HepG2 (cell line): ENCODE results near the gene TCOF1. TPM values are rescaled to one million over a fixed set of nuclear protein-coding genes. Genes with fewer than 3 reads are reported as not detected.
A peak's percentile ranks its signal among the peaks of the same experiment; 100 is the strongest.

ENCODE experiments used
- ARHGAP35 ChIP-seq: sonication (generic); formaldehyde crosslinking; IDR thresholded peaks from 2 replicates; pipeline ENCODE4 v1.9.0; 2022; ENCODE audit warnings: mild to moderate bottlenecking, inconsistent platforms, moderate library complexity, missing genetic modification reagents, borderline replicate concordance
- ATM ChIP-seq: fragments of 450-650 bp; IDR thresholded peaks from 2 replicates; pipeline ENCODE4 v1.7.1; 2017; ENCODE audit warnings: mild to moderate bottlenecking, borderline replicate concordance
- CEBPB ChIP-seq: IDR thresholded peaks from 2 replicates; pipeline ENCODE4 v1.6.1; 2011; ENCODE audit warnings: low read depth, low read length, improper control_type of control experiment, borderline replicate concordance
- CHD2 ChIP-seq: IDR thresholded peaks from 2 replicates; pipeline ENCODE4 v1.6.1; 2011; ENCODE audit warnings: low read depth, low read length, improper control_type of control experiment
- CREB1 ChIP-seq, 2 experiments: fragments of 450-650 bp in 1 of 2; IDR thresholded peaks; 2 replicates each; pipeline ENCODE4 v1.6.1; 2016 to 2017; ENCODE audit warnings: control low read depth in 1 of 2, mild to moderate bottlenecking in 1 of 2, missing compliant biosample characterization in 1 of 2, missing genetic modification characterization in 1 of 2
- CREM ChIP-seq, 2 experiments: sonication (generic) in 1 of 2; formaldehyde crosslinking in 1 of 2; IDR thresholded peaks; 2 replicates each; pipeline versions ENCODE4 v1.4.0 to v1.6.1; 2016 to 2020; ENCODE audit warnings: antibody characterized with exemption in 1 of 2, mild to moderate bottlenecking in 1 of 2, missing genetic modification reagents in 1 of 2
- FIP1L1 ChIP-seq: fragments of 200-400 bp; formaldehyde crosslinking; IDR thresholded peaks from 2 replicates; pipeline ENCODE4 v1.6.1; 2018; ENCODE audit warnings: low read depth, mild to moderate bottlenecking, low read length, moderate library complexity, borderline replicate concordance; ENCODE audit not compliant: insufficient read depth
- NR2F1 ChIP-seq, 2 experiments: fragments of 450-650 bp in 1 of 2; formaldehyde crosslinking in 1 of 2; IDR thresholded peaks; 2 replicates each; pipeline versions ENCODE4 v1.5.0 to v1.6.1; 2016 to 2020; ENCODE audit warnings: mild to moderate bottlenecking in 1 of 2, missing compliant biosample characterization in 1 of 2, missing genetic modification reagents in 1 of 2, moderate library complexity in 1 of 2
- NR2F6 ChIP-seq, 2 experiments: IDR thresholded peaks; 2 replicates each; pipeline ENCODE4 v1.6.1; 2016; ENCODE audit warnings: antibody characterized with exemption in 1 of 2, mild to moderate bottlenecking in 1 of 2
- ONECUT2 ChIP-seq: sonication (generic); formaldehyde crosslinking; IDR thresholded peaks from 2 replicates; pipeline ENCODE4 v1.4.0; 2020; ENCODE audit warnings: missing genetic modification reagents
- PAWR ChIP-seq: sonication (generic); formaldehyde crosslinking; IDR thresholded peaks from 2 replicates; pipeline ENCODE4 v1.4.0; 2020; ENCODE audit warnings: missing genetic modification reagents, mild to moderate bottlenecking, borderline replicate concordance
- ZSCAN31 ChIP-seq: sonication (generic); formaldehyde crosslinking; IDR thresholded peaks from 2 replicates; pipeline ENCODE4 v1.5.0; 2020; ENCODE audit warnings: low read depth, mild to moderate bottlenecking, missing genetic modification reagents
- polyA plus RNA-seq, 8 experiments: library from polyadenylated mRNA; depleted of rRNA in 3 of 8; stranded (reverse) in 7 of 8; unstranded in 1 of 8; fragments of >200 nt; fragmentation: Illumina TruSeq in 4 of 8; extraction: Trizol in 4 of 8; gene quantifications; 2 replicates each; pipeline versions ENCODE4 v1.2.1 to v1.2.3, GENCODE V29; 2011 to 2016; ENCODE audit warnings: low read depth in 4 of 8, missing spikeins in 1 of 8, mixed read lengths in 1 of 8; ENCODE audit not compliant: insufficient read depth in 1 of 8
- total RNA-seq, 5 experiments: library from RNA; depleted of rRNA; stranded (reverse); fragments of >200 nt; fragmentation: Illumina TruSeq; extraction: Trizol; gene quantifications; 2 replicates each; pipeline ENCODE4 v1.2.3, GENCODE V29; 2016; ENCODE audit warnings: low read depth in 1 of 5
- TF ChIP-seq, protein P1 (sequence below): sonication (generic); formaldehyde crosslinking; IDR thresholded peaks from 2 replicates; pipeline ENCODE4 v1.4.0; 2020; ENCODE audit warnings: missing genetic modification reagents
- TF ChIP-seq, protein P2 (sequence below): conservative IDR thresholded peaks from 2 replicates; pipeline ENCODE4 v1.6.1; 2018; ENCODE audit warnings: missing genetic modification reagents
- TF ChIP-seq, protein P3 (sequence below): sonication (generic); formaldehyde crosslinking; IDR thresholded peaks from 2 replicates; pipeline ENCODE4 v1.5.0; 2020; ENCODE audit warnings: missing genetic modification reagents
- TF ChIP-seq, protein P4 (sequence below): sonication (generic); formaldehyde crosslinking; IDR thresholded peaks from 2 replicates; pipeline ENCODE4 v1.4.0; 2020; ENCODE audit warnings: missing genetic modification reagents

The TCOF1 gene
- total and polyA plus RNA-seq, 2 of the 13 experiments (the other 11 are each of a cell fraction or from before 2014, with no cell fraction given), result 10.1 to 41.6 TPM

DNA sequence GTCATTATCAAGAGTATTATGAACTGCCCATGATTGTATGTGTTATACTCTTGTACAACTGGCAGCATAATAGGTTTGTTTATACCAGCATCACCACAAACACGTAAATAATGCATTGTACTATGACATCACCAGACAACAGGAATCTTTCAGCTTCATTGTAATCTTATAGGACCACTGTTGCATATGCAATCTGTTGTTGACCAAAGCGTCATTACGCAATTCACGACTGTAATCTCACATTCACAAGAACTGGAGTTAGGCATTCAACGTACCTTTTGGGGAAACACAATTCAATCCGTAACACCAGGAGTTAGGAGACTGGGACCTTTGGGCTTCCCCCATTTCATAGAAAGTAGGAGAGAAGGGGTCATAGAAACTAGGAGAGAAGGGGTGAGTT is 34.4 kb upstream of the TCOF1 start (continued):
- TF ChIP-seq, protein P1, sequence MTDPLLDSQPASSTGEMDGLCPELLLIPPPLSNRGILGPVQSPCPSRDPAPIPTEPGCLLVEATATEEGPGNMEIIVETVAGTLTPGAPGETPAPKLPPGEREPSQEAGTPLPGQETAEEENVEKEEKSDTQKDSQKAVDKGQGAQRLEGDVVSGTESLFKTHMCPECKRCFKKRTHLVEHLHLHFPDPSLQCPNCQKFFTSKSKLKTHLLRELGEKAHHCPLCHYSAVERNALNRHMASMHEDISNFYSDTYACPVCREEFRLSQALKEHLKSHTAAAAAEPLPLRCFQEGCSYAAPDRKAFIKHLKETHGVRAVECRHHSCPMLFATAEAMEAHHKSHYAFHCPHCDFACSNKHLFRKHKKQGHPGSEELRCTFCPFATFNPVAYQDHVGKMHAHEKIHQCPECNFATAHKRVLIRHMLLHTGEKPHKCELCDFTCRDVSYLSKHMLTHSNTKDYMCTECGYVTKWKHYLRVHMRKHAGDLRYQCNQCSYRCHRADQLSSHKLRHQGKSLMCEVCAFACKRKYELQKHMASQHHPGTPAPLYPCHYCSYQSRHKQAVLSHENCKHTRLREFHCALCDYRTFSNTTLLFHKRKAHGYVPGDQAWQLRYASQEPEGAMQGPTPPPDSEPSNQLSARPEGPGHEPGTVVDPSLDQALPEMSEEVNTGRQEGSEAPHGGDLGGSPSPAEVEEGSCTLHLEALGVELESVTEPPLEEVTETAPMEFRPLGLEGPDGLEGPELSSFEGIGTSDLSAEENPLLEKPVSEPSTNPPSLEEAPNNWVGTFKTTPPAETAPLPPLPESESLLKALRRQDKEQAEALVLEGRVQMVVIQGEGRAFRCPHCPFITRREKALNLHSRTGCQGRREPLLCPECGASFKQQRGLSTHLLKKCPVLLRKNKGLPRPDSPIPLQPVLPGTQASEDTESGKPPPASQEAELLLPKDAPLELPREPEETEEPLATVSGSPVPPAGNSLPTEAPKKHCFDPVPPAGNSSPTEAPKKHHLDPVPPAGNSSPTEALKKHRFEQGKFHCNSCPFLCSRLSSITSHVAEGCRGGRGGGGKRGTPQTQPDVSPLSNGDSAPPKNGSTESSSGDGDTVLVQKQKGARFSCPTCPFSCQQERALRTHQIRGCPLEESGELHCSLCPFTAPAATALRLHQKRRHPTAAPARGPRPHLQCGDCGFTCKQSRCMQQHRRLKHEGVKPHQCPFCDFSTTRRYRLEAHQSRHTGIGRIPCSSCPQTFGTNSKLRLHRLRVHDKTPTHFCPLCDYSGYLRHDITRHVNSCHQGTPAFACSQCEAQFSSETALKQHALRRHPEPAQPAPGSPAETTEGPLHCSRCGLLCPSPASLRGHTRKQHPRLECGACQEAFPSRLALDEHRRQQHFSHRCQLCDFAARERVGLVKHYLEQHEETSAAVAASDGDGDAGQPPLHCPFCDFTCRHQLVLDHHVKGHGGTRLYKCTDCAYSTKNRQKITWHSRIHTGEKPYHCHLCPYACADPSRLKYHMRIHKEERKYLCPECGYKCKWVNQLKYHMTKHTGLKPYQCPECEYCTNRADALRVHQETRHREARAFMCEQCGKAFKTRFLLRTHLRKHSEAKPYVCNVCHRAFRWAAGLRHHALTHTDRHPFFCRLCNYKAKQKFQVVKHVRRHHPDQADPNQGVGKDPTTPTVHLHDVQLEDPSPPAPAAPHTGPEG (CRISPR knock-in tag), result no peak
- TF ChIP-seq NR2F1 (CRISPR knock-in tag; IDR thresholded peaks at IDR 0.05), result no peak
- TF ChIP-seq CREB1 (IDR thresholded peaks at IDR 0.05), result peak; percentile 78
- TF ChIP-seq CREB1 (CRISPR knock-in tag; IDR thresholded peaks at IDR 0.05), result no peak
- TF ChIP-seq CREM (IDR thresholded peaks at IDR 0.05), result no peak
- TF ChIP-seq CREM (CRISPR knock-in tag; IDR thresholded peaks at IDR 0.05), result no peak
- TF ChIP-seq ATM, result no peak
- TF ChIP-seq CHD2, result no peak
- peak; percentile 98 for TF ChIP-seq CEBPB
- TF ChIP-seq, protein P2, sequence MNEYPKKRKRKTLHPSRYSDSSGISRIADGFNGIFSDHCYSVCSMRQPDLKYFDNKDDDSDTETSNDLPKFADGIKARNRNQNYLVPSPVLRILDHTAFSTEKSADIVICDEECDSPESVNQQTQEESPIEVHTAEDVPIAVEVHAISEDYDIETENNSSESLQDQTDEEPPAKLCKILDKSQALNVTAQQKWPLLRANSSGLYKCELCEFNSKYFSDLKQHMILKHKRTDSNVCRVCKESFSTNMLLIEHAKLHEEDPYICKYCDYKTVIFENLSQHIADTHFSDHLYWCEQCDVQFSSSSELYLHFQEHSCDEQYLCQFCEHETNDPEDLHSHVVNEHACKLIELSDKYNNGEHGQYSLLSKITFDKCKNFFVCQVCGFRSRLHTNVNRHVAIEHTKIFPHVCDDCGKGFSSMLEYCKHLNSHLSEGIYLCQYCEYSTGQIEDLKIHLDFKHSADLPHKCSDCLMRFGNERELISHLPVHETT (CRISPR knock-in tag), result no peak
- TF ChIP-seq FIP1L1, result no peak
- no peak for TF ChIP-seq PAWR (CRISPR knock-in tag)
- TF ChIP-seq NR2F6 (IDR thresholded peaks at IDR 0.05), result no peak
- TF ChIP-seq NR2F6 (CRISPR knock-in tag; IDR thresholded peaks at IDR 0.05), result no peak
- no peak for TF ChIP-seq ZSCAN31
- TF ChIP-seq ARHGAP35, result no peak
- TF ChIP-seq, protein P3, sequence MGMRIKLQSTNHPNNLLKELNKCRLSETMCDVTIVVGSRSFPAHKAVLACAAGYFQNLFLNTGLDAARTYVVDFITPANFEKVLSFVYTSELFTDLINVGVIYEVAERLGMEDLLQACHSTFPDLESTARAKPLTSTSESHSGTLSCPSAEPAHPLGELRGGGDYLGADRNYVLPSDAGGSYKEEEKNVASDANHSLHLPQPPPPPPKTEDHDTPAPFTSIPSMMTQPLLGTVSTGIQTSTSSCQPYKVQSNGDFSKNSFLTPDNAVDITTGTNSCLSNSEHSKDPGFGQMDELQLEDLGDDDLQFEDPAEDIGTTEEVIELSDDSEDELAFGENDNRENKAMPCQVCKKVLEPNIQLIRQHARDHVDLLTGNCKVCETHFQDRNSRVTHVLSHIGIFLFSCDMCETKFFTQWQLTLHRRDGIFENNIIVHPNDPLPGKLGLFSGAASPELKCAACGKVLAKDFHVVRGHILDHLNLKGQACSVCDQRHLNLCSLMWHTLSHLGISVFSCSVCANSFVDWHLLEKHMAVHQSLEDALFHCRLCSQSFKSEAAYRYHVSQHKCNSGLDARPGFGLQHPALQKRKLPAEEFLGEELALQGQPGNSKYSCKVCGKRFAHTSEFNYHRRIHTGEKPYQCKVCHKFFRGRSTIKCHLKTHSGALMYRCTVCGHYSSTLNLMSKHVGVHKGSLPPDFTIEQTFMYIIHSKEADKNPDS (CRISPR knock-in tag), result no peak
- TF ChIP-seq, protein P4, sequence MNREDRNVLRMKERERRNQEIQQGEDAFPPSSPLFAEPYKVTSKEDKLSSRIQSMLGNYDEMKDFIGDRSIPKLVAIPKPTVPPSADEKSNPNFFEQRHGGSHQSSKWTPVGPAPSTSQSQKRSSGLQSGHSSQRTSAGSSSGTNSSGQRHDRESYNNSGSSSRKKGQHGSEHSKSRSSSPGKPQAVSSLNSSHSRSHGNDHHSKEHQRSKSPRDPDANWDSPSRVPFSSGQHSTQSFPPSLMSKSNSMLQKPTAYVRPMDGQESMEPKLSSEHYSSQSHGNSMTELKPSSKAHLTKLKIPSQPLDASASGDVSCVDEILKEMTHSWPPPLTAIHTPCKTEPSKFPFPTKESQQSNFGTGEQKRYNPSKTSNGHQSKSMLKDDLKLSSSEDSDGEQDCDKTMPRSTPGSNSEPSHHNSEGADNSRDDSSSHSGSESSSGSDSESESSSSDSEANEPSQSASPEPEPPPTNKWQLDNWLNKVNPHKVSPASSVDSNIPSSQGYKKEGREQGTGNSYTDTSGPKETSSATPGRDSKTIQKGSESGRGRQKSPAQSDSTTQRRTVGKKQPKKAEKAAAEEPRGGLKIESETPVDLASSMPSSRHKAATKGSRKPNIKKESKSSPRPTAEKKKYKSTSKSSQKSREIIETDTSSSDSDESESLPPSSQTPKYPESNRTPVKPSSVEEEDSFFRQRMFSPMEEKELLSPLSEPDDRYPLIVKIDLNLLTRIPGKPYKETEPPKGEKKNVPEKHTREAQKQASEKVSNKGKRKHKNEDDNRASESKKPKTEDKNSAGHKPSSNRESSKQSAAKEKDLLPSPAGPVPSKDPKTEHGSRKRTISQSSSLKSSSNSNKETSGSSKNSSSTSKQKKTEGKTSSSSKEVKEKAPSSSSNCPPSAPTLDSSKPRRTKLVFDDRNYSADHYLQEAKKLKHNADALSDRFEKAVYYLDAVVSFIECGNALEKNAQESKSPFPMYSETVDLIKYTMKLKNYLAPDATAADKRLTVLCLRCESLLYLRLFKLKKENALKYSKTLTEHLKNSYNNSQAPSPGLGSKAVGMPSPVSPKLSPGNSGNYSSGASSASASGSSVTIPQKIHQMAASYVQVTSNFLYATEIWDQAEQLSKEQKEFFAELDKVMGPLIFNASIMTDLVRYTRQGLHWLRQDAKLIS (CRISPR knock-in tag), result no peak
- no peak for TF ChIP-seq ONECUT2 (CRISPR knock-in tag)
